H1 (cell line): Measurements from ENCODE around the gene SH3BGRL.

Experiments
- ATF3 ChIP-seq: IDR thresholded peaks from 2 replicates; pipeline ENCODE4 v1.6.1; 2011; ENCODE audit warnings: low read depth, mild to moderate bottlenecking, low read length; ENCODE audit not compliant: insufficient read depth
- CBX8 ChIP-seq: fragments of 300-800, 300-1000 bp; sonication (generic); IDR thresholded peaks from 2 replicates; pipeline ENCODE4 v1.7.1; 2016; ENCODE audit warnings: low read depth, low read length, borderline replicate concordance
- CEBPB ChIP-seq: IDR thresholded peaks from 2 replicates; pipeline ENCODE4 v1.6.1; 2012; ENCODE audit warnings: low read depth, low read length
- CHD2 ChIP-seq: IDR thresholded peaks from 2 replicates; pipeline ENCODE4 v1.6.1; 2012; ENCODE audit warnings: low read length, improper control_type of control experiment
- CHD7 ChIP-seq: fragments of 300-600 bp; sonication (generic); IDR thresholded peaks from 2 replicates; pipeline ENCODE4 v1.7.1; 2012; ENCODE audit warnings: low read length, moderate library complexity, mild to moderate bottlenecking, inconsistent platforms; ENCODE audit not compliant: insufficient replicate concordance
- CREB1 ChIP-seq: IDR thresholded peaks from 2 replicates; pipeline ENCODE4 v1.6.1; 2012; ENCODE audit warnings: inconsistent platforms
- CTCF ChIP-seq, 3 experiments: IDR thresholded peaks; 1 replicate in 2 of 3; 2 replicates in 1 of 3; pipeline versions ENCODE4 v1.5.1 to v1.6.1; 2011; ENCODE audit warnings: low read length in 3 of 3, mild to moderate bottlenecking in 3 of 3, inconsistent platforms in 2 of 3, low read depth in 1 of 3, moderate library complexity in 1 of 3; ENCODE audit not compliant: insufficient read depth in 1 of 3; ENCODE audit errors: control extremely low read depth in 1 of 3
- HDAC6 ChIP-seq: IDR thresholded peaks from one replicate; pipeline ENCODE4 v1.7.1; 2012; ENCODE audit warnings: low read depth, mild to moderate bottlenecking, inconsistent platforms, low read length, moderate library complexity
- POLR2A ChIP-seq, 2 experiments: IDR thresholded peaks; 1 replicate in 1 of 2; 2 replicates in 1 of 2; pipeline ENCODE4 v1.6.1; 2011; ENCODE audit warnings: low read depth in 2 of 2, low read length in 2 of 2, mild to moderate bottlenecking in 2 of 2; ENCODE audit errors: control extremely low read depth in 1 of 2
- POLR2AphosphoS5 ChIP-seq: IDR thresholded peaks from 2 replicates; pipeline ENCODE4 v1.6.1; 2011; ENCODE audit warnings: low read depth, low read length
- YY1 ChIP-seq: IDR thresholded peaks from 2 replicates; pipeline ENCODE4 v1.6.1; 2011; ENCODE audit warnings: low read depth, mild to moderate bottlenecking, low read length
- ZNF274 ChIP-seq: IDR thresholded peaks from 2 replicates; pipeline ENCODE4 v1.7.0; 2012; ENCODE audit warnings: low read length, borderline replicate concordance; ENCODE audit errors: extremely low read depth

DNA sequence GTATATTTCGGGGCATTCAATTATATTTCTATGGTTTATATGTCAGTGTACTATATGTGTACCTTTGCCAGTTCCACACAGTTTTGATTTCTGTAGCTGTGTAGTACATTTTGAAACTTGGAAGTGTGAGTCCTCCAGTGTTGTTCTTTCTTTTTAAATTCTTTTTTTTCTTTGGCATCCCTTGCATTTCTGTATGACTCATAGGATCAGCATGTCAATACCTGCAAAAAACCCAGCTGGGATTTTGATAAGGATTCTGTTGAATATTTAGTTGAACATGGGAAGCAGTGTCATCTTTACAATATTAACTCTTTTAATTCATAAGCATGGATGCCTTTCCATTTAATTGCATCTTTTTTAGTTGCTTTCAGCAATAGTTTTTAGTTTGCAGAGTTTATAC is 100.0 kb downstream of the SH3BGRL start:
- TF ChIP-seq CTCF (IDR thresholded peaks at IDR 0.05; ENCODE audit: control extremely low read depth in 1 of 3, insufficient read depth in 1 of 3, low read depth in 1 of 3, low read length in 3 of 3) = no peak
- TF ChIP-seq POLR2A (IDR thresholded peaks at IDR 0.05; ENCODE audit: control extremely low read depth in 1 of 2, low read depth in 2 of 2, low read length in 2 of 2) = no peak
- no peak for TF ChIP-seq CHD2
- TF ChIP-seq CHD7 = no peak
- TF ChIP-seq POLR2AphosphoS5 = no peak
- TF ChIP-seq CREB1 = no peak
- no peak for TF ChIP-seq ATF3
- no peak for TF ChIP-seq ZNF274
- no peak for TF ChIP-seq HDAC6
- no peak for TF ChIP-seq CBX8
- no peak for TF ChIP-seq CEBPB
- no peak for TF ChIP-seq YY1
